ES-I3 (cell line): ENCODE results near the gene RGS7.
"Not testable (repeated sequence)": the region's sequence is repeated elsewhere in the genome, so short reads cannot be mapped to it uniquely, and the experiment has no call there.

Experiments used
- H3K36me3 ChIP-seq: 2 replicates; pipeline ENCODE4 v1.6.1; 2013; ENCODE audit warnings: mild to moderate bottlenecking, low read length, control low read depth, moderate library complexity; ENCODE audit not compliant: insufficient read depth
- H3K4me1 ChIP-seq: 2 replicates; pipeline ENCODE4 v1.6.1; 2013; ENCODE audit warnings: mild to moderate bottlenecking, control low read depth, low read length; ENCODE audit not compliant: insufficient read depth
- H3K9ac ChIP-seq: 2 replicates; pipeline ENCODE4 v1.6.1; 2013; ENCODE audit warnings: low read depth, mild to moderate bottlenecking, low read length, moderate library complexity
- H3K9me3 ChIP-seq: 2 replicates; pipeline ENCODE4 v1.6.1; 2013; ENCODE audit warnings: mild to moderate bottlenecking, low read length, moderate library complexity; ENCODE audit not compliant: control insufficient read depth, insufficient read depth

The RGS7 gene

DNA sequence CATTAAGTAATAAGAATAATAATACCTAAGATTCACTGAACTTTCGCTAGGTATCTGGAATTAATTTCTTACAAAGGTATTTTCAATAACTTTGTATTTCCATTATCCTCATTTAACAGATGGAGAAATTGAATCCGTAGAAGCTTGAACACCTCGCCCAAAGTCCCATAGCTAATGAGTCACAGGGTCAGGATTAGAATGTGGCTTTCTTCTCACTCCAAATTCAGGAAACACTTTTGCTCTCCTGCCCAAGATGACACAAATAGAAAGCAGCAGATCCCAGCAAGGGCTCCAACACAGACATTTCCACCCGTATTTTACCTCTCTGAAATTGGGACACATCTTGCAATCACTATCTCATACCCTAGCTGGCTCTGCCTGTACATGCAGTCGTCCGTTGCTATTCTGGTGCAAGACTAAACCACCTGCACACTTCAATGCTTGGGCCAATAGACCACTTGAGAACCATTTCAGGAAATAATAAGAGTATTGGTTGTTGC lies 619.2 kb downstream of the RGS7 start:
- Histone ChIP-seq H3K4me1 (no peaks in the 10 kb centered on the region), H3K9ac (no peak overlapping the region), H3K9me3 (no peaks in the 10 kb centered on the region), H3K36me3 (no peaks in the 10 kb centered on the region)

DNA sequence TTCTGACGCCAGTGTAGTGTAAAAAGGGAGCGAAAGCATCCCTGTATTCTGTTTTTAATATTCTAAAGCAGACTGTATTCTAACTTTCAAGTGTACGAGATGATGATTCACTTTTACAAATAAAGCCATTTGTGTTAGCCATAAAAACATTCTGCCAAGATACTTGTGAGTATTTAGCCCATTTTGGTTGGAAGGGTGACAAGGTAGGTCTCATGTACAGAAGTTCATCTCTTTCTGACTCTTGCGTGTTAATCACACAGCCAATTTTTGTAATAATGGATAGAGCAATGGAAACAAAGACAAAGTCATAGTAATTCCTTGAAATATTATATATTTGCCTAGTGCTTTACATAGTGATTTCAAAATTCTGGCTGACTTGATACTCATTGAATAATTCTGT lies 619.7 kb downstream of the RGS7 start:
- no peak overlapping the region for H3K9ac ChIP-seq
- H3K4me1 ChIP-seq = no peaks in the 10 kb centered on the region
- H3K9me3 ChIP-seq = no peaks in the 10 kb centered on the region
- H3K36me3 ChIP-seq = no peaks in the 10 kb centered on the region

DNA sequence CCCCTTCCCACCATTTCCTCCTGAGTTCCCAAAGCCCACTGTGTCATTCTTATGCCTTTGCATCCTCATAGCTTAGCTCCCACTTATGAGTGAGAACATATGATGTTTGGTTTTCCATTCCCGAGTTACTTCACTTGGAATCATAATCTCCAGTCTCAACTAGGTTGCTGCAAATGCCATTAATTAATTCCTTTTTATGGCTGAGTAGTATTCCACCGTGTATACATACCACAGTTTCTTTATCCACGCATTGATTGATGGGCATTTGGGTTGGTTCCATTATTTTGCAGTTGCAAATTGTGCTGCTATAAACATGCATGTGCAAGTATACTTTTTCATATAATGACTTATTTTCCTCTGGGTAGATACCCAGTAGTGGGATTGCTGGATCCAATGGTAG lies 622.3 kb downstream of the RGS7 start:
- not testable (repeated sequence) for H3K9ac ChIP-seq

GRCh38 chr1:240734001-240734400 lies 623.0 kb downstream of the RGS7 start:
- no peak overlapping the region for H3K9ac ChIP-seq
- no peaks in the 10 kb centered on the region for H3K36me3 ChIP-seq
- no peaks in the 10 kb centered on the region for H3K9me3 ChIP-seq
- H3K4me1 ChIP-seq = no peaks in the 10 kb centered on the region

More for the DNA sequence above, 622.3 kb downstream of the RGS7 start:
- H3K4me1 ChIP-seq, H3K36me3 ChIP-seq, H3K9me3 ChIP-seq: not testable (repeated sequence)

GRCh38 chr1:240732390-240732789 lies 624.6 kb downstream of the RGS7 start:
- H3K9ac ChIP-seq = no peak overlapping the region
- no peaks in the 10 kb centered on the region for H3K4me1 ChIP-seq
- no peaks in the 10 kb centered on the region for H3K9me3 ChIP-seq
- H3K36me3 ChIP-seq = no peaks in the 10 kb centered on the region
